Measurements from ENCODE around the gene NSRP1. TPM values are rescaled to one million over a fixed set of nuclear protein-coding genes. Genes with fewer than 3 reads are reported as not detected.

NSRP1 gene
- total RNA-seq, 1 donor from 2014 or later = 11.1 TPM

GRCh38 chr17:30222721-30223175 is 106.1 kb downstream of the NSRP1 start:
- H3K4me3 ChIP-seq (ENCODE audit: low read depth, low read length) = no peak overlapping the region
- no peaks in the 10 kb centered on the region for H3K27me3 ChIP-seq (ENCODE audit: control insufficient read depth, insufficient read depth, low read length)
- no peak for TF ChIP-seq CTCF (IDR thresholded peaks at IDR 0.05; ENCODE audit: insufficient read depth, low read length, poor library complexity, severe bottlenecking)
- H3K36me3 ChIP-seq (ENCODE audit: control insufficient read depth, insufficient read depth, low read length) = no peaks in the 10 kb centered on the region
- no peak for DNase-seq (ENCODE audit: low read depth)

GRCh38 chr17:30224419-30224960 is 107.9 kb downstream of the NSRP1 start:
- Histone ChIP-seq H3K4me3 (ENCODE audit: low read depth, low read length) (no peak overlapping the region), H3K27me3 (ENCODE audit: control insufficient read depth, insufficient read depth, low read length) (peaks cover 4% of the 10 kb centered on the region), H3K36me3 (ENCODE audit: control insufficient read depth, insufficient read depth, low read length) (no peaks in the 10 kb centered on the region)
- TF ChIP-seq CTCF (IDR thresholded peaks at IDR 0.05; ENCODE audit: insufficient read depth, low read length, poor library complexity, severe bottlenecking) = no peak
- no peak for DNase-seq (ENCODE audit: low read depth)

- no peak for DNase-seq (ENCODE audit: low read depth)
- no peak for TF ChIP-seq CTCF (IDR thresholded peaks at IDR 0.05; ENCODE audit: insufficient read depth, low read length, poor library complexity, severe bottlenecking)
- Histone ChIP-seq H3K27me3 (ENCODE audit: control insufficient read depth, insufficient read depth, low read length) (peaks cover 4% of the 10 kb centered on the region), H3K4me3 (ENCODE audit: low read depth, low read length) (no peak overlapping the region), H3K36me3 (ENCODE audit: control insufficient read depth, insufficient read depth, low read length) (no peaks in the 10 kb centered on the region)
These were observed 108.5 kb downstream of the NSRP1 start for GRCh38 chr17:30225112-30225511.

GRCh38 chr17:30225919-30226553 is 109.4 kb downstream of the NSRP1 start:
- H3K27me3 ChIP-seq (ENCODE audit: control insufficient read depth, insufficient read depth, low read length) = peaks cover 6% of the 10 kb centered on the region
- no peak for TF ChIP-seq CTCF (IDR thresholded peaks at IDR 0.05; ENCODE audit: insufficient read depth, low read length, poor library complexity, severe bottlenecking)
- H3K36me3 ChIP-seq (ENCODE audit: control insufficient read depth, insufficient read depth, low read length) = no peaks in the 10 kb centered on the region
- no peak for DNase-seq (ENCODE audit: low read depth)
- H3K4me3 ChIP-seq (ENCODE audit: low read depth, low read length) = no peak overlapping the region

GRCh38 chr17:30226878-30227277 is 110.3 kb downstream of the NSRP1 start:
- Histone ChIP-seq H3K36me3 (ENCODE audit: control insufficient read depth, insufficient read depth, low read length) (no peaks in the 10 kb centered on the region), H3K4me3 (ENCODE audit: low read depth, low read length) (no peak overlapping the region), H3K27me3 (ENCODE audit: control insufficient read depth, insufficient read depth, low read length) (peaks cover 6% of the 10 kb centered on the region)
- no peak for DNase-seq (ENCODE audit: low read depth)
- TF ChIP-seq CTCF (IDR thresholded peaks at IDR 0.05; ENCODE audit: insufficient read depth, low read length, poor library complexity, severe bottlenecking) = no peak

GRCh38 chr17:30228011-30228410 is 111.4 kb downstream of the NSRP1 start:
- H3K27me3 ChIP-seq (ENCODE audit: control insufficient read depth, insufficient read depth, low read length) = peaks cover 15% of the 10 kb centered on the region
- TF ChIP-seq CTCF (IDR thresholded peaks at IDR 0.05; ENCODE audit: insufficient read depth, low read length, poor library complexity, severe bottlenecking) = no peak
- no peak overlapping the region for H3K4me3 ChIP-seq (ENCODE audit: low read depth, low read length)

More at GRCh38 chr17:30228011-30228410, 111.4 kb downstream of the NSRP1 start:
- no peak for DNase-seq (ENCODE audit: low read depth)
- no peaks in the 10 kb centered on the region for H3K36me3 ChIP-seq (ENCODE audit: control insufficient read depth, insufficient read depth, low read length)
